ENCODE measurements around the gene CBX1.

The CBX1 gene

DNA sequence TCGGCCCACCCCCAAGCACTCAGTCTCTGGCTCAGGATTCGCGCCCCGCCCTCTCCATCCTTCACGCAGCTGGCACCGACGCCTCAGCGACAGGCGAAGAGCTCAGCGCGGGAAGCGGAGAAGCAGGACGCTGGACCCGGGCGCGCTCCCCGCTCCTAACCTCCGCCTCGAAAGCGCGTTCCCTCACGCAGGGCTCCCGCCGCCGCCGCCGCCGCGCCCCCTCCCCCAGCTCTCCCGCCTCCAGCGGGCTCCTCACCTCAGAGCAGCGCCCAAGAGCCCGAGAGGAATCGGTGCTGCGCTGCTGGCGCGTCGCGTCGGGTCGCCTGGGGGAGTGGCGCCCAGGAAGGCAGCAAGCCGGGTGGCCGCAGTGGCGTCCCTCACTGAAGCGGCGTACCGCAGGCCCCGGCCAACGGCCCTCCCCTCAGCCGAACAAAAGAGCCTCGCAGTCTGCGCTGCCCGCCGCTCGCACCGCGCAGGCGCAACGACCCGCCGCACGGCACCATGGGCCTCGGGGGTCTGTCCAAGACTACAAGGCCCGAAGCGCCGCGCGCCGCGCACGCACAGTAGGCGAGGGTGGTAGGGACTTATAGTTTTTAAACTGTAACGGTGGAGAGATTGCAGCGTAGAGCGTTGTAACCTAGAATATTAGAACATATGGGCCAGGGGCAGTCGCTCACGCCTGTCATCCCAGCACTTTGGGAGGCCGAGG is at the start of gene CBX1:
TSS of gene CBX1 (minus strand) at position 467 of the 709 bp plus-strand sequence. CDS start 24,474 bp downstream, outside the sequence.
- peak; percentile 94 to 95 for DNase-seq
- TF ChIP-seq POLR2A (IDR thresholded peaks at IDR 0.05; ENCODE audit: low read length) (peak; percentile 56), GATA1 (IDR thresholded peaks at IDR 0.05; ENCODE audit: low read depth, low read length) (no peak)

DNA sequence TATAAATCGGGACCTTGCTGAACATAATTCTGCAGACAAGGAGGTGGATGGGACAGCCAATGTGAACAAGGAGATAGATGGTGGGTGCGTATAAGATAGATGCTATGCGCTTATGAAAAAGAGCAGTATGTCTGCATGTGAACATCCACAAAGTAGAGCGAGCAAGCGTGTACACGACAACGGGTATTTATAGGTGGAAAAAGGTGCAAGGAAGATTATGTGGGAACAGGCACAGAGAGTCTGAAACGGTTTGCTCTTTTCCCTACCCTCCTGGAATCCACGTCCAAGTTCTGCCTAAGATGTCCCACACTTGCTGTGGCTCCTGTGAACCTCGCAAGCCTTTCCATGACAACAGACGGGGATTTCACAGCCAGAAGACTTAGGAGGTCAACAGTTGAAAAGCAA is 49.3 kb upstream of the CBX1 start:
- DNase-seq = no peak
- TF ChIP-seq POLR2A (IDR thresholded peaks at IDR 0.05; ENCODE audit: low read length) = no peak
- no peak for TF ChIP-seq GATA1 (IDR thresholded peaks at IDR 0.05; ENCODE audit: low read depth, low read length)

DNA sequence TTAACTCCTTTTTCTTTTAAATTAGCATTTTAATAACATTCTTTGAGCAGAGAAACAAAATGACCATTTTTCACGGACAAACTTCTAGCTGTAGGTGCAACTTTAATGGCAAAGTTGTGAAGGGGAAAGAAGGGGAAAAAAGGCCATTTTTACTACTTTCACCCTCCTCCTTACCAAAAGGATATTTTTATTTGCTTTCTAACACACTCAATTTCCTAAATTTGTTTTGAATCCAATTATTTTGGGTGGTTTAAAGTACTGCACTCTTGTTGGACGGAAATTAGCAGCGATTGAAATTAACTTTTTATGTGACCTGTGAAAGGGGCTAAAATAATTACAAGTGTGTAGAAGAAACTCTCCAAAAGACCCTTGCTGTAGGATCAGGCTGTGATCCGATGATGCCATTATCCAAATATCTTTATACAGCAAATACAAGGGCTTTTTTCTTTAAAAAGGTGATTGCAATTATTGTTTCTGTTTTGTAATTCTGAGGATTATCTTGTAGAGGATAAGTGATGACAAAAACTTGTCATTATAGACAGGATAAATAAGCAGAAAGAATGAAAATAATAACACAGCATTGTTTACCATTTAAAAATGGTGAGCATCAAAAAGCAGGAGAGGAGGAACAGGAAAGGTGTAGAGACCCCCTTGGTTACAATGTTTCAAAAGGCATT is 48.6 kb upstream of the CBX1 start:
- TF ChIP-seq POLR2A (IDR thresholded peaks at IDR 0.05; ENCODE audit: low read length) (no peak), GATA1 (IDR thresholded peaks at IDR 0.05; ENCODE audit: low read depth, low read length) (no peak)
- no peak for DNase-seq

DNA sequence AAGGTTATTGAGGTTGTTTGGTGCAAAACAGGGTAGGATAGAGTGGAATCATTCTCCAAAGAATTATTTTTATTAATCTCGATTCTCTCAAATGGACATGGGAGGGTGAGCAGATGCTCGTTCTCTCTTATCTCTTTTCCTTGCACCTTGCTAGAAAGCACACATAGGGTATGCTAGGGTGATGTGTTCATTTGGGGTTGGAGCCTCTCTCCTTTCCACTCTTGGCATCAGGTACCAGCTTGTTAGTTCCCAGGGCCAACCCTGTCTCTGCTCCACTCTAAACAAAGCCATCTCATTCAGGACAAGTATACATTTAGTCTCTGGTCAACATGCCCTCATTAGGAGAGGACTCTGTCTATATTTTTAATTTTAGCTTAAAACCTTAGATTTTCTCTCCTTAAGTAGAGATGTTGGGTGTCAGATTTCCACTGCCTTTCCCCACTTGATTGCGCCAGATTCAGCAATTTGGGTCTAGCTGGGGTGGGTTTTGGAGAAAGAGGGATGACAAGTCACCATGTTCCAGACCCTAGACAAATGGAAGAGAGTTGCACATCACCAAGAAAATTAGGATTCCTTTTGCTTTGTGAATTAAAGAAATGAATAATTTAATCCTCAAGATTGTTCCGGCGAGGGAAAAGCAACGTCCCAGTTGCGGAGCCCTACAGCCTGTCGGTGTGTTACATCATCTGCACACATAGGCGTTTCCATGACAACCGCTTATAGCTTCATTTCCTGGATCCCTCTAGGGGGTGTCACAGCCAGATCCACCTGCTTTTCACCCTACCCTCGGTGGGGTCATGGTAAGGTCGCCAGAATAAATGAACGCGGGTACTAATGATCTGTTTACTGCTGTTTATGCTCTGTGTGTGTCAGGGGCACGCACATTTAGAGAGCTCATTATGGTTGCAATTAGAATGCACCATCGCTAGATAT is 47.8 kb upstream of the CBX1 start:
- peak; percentile 6 to 12 for DNase-seq
- TF ChIP-seq GATA1 (IDR thresholded peaks at IDR 0.05; ENCODE audit: low read depth, low read length) (no peak), POLR2A (IDR thresholded peaks at IDR 0.05; ENCODE audit: low read length) (no peak)

DNA sequence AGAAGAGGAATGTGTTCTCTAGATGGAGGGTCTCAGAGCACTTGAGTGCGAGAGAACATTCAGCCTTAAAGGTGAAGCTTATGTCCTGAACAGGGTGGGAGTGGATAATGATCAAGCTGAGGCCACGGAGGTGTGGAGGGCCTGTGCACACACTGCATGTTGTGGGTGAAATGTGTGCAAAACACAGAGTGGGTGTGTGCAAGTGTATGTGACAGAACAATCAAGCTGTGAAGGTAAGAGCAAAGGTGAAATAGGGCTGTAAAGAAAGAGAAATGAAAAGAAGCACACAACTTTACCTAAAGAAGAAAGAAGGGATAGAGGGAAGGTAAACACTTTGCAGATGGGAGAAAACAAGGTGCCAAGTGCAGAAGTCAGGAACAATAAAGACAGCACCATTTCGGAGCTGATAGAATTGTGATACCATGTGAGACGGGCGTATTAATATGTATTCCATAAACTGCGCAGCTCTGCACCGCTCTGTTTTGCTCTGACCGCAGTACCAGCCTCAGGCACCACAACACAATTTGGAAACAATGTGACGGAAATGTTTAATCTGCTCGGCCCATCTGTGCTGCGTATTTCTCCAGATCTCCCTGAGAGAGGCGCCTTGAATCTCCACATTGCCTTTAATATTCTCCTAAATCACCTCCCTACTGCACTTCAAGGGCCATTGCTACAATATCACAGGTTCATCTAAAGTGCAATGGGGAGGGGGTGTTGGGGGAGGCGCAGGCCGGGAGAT is 46.9 kb upstream of the CBX1 start:
- no peak for DNase-seq
- no peak for TF ChIP-seq POLR2A (IDR thresholded peaks at IDR 0.05; ENCODE audit: low read length)
- no peak for TF ChIP-seq GATA1 (IDR thresholded peaks at IDR 0.05; ENCODE audit: low read depth, low read length)

DNA sequence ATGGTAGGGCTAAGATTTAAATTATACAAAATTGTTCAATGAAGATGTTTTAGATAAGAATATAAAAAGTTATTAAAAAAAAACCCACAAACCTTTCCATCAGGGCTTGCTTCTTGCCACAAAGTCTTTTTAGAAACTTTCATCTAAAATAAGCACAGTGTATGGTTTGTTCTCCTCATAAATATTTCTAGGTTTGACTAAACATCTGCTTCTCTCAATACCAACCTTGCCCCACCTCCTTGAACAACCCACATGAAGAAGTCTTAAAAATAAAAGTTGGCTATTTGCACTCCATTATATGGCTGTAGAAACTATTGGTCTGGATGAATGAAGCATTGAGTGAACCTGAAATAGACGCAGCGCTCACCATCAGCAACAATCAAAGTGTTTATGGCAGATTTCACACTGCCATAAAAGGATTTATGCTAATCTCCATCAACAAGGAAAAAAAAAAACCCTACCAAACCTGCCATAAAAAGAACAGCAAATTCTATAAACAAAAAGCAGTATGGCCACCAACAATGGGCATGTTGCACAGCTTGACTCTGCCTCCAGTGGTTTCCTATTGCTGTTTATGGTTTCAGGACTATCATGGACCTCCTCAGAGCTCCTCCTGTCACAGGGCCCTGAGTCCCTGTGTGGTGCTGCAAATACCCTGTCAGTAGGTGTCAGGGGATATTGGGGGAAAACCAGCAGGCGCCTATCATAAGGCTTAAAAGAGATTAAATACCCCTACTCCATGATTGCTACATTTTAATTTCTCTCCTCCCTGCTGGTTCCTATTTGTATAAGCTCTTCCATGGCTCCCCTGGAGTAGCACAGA is 43.9 kb upstream of the CBX1 start:
- no peak for DNase-seq
- TF ChIP-seq GATA1 (IDR thresholded peaks at IDR 0.05; ENCODE audit: low read depth, low read length) (no peak), POLR2A (IDR thresholded peaks at IDR 0.05; ENCODE audit: low read length) (no peak)

DNA sequence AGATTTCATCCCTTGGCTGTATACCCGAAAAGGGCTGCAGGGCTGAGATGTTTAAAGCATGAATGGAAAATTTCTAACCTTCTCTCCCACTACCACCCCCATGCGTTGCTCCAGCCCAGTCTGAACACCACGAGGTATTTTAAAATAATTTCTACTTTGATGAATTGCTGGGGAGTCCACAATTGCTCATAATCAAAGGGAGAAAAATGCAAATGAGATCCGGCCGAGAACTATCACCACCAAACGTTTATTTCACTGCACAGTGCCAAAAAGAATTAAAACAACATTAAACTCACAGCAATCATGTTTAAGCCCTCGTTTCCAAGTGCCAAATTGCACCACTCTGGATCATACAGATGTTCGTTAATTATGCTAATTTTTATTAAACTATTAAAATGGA is 43.0 kb upstream of the CBX1 start:
- no peak for DNase-seq
- TF ChIP-seq POLR2A (IDR thresholded peaks at IDR 0.05; ENCODE audit: low read length) = no peak
- TF ChIP-seq GATA1 (IDR thresholded peaks at IDR 0.05; ENCODE audit: low read depth, low read length) = no peak

DNA sequence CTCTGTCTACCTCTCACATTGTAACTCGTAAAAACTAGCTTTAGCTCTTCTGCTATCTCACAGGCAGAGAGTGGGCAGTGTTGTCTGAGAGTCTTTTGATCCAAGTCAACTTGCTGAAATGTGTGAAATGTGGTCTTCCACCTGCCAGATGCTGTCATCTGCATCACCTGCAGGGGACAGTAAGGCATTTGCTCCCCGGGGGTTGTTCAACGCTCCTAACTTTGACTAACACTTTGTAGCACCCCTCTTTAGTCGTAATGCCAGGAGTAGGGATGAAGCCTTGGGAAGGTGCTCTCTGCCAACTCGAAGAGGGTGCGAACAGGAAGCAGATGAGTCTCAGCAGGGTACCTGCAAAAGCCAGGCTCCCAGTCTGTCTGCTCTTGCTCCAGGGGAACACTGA is 42.4 kb upstream of the CBX1 start:
- TF ChIP-seq POLR2A (IDR thresholded peaks at IDR 0.05; ENCODE audit: low read length) (no peak), GATA1 (IDR thresholded peaks at IDR 0.05; ENCODE audit: low read depth, low read length) (no peak)

DNA sequence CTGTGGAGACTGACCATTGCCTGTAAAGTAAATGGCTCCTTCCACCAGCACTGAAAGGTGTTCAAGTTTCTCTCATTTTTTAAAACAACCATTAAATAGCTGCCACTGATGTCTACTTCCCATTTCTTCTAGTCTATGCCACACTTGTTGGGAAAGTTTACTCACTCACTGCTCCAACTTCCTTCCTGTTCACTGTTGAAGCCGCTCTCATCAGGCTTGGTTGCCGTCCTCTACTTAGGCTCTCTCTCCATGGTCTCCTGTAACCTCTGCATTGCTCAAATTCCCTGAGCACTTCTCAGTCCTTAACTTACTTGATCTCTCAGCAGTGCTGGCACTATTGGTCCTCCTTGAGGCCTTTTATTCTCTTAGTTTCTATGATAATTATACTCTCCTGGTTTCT is 38.7 kb upstream of the CBX1 start:
- TF ChIP-seq GATA1 (IDR thresholded peaks at IDR 0.05; ENCODE audit: low read depth, low read length) (no peak), POLR2A (IDR thresholded peaks at IDR 0.05; ENCODE audit: low read length) (no peak)
- no peak for DNase-seq

More for the DNA sequence above, 42.4 kb upstream of the CBX1 start:
- DNase-seq = no peak

DNA sequence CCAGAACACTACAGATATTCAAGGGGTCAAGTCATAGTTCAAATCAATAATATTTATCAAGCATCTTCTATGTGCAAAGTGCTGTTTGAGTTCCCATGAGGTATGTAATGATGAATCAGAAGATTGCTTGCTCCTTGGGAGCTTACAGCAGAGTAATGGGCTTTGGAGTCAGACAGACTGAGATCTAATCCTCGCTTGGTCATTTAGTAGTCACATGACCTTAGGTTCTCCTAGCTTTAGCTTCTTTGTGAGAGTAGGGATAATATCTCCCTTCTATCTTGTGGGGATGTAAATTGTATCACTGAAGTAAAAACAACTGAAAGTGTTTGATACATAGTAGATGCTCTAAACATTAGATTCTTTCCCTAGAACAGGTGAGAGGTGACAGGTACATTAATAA is 36.4 kb upstream of the CBX1 start:
- TF ChIP-seq GATA1 (IDR thresholded peaks at IDR 0.05; ENCODE audit: low read depth, low read length) (no peak), POLR2A (IDR thresholded peaks at IDR 0.05; ENCODE audit: low read length) (no peak)

DNA sequence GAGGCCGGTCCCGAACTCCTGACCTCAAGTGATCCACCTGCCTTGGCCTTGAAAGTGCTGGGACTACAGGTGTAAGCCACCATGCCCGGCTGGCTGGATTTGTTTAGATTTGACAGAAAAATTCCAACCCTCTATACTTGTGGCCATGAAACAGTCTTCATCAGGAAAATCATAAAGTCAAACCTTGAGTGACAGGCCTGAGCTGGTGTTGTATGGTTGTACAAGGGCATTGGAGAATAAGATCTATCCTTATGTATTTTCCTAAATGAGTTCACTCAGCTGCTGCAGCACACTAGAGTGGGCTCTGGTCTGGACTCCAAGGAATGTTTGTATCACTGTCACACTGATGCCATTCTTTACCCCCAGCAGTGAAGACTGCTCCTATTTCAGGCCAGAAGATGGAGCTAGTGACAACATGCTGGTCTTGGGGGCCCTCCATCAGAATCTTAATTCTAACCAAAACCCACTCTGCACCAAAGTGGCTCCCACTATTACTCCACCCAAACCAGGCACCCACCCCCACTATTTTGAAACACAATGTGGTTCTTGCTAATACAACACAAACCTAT is 33.7 kb upstream of the CBX1 start:
- DNase-seq = peak in 1 of 2 experiments; percentile 18
- TF ChIP-seq POLR2A (IDR thresholded peaks at IDR 0.05; ENCODE audit: low read length) (no peak), GATA1 (IDR thresholded peaks at IDR 0.05; ENCODE audit: low read depth, low read length) (no peak)

More for the DNA sequence above, 36.4 kb upstream of the CBX1 start:
- no peak for DNase-seq

DNA sequence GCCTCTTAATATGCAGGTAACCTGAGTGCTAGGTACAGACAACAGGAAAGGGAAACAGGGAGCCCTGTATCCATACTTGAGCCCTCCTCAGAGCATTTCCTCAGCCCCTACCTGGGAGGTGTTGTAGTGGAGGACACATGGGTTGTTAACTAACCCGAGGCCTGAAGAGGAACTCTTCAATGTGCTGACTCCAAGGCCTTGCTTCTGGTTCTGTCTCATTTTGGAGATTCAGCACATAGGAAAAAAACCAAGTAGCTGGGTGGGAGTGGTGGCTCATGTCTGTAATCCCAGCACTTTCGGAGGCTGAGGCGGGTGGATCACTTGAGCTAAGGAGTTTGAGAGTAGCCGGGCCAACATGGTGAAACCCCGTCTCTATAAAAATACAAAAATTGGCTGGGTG is 31.1 kb upstream of the CBX1 start:
- TF ChIP-seq POLR2A (IDR thresholded peaks at IDR 0.05; ENCODE audit: low read length) = no peak
- no peak for TF ChIP-seq GATA1 (IDR thresholded peaks at IDR 0.05; ENCODE audit: low read depth, low read length)
- no peak for DNase-seq
